Glutamatergic neuron (in vitro differentiated cells): ENCODE results near the gene MED19. TPM values are rescaled to one million over a fixed set of nuclear protein-coding genes. Genes with fewer than 3 reads are reported as not detected.

ENCODE experiments used
- DNase-seq: peaks from one replicate; pipeline ENCODE4 v3.0.0; 2022
- H3K27ac Mint-ChIP-seq: one replicate; pipeline ENCODE4 v1.8.0; 2020; ENCODE audit warnings: mild to moderate bottlenecking, mixed read lengths, inconsistent platforms; ENCODE audit not compliant: unreplicated experiment
- H3K27me3 Mint-ChIP-seq: one replicate; pipeline ENCODE4 v1.8.0; 2020; ENCODE audit warnings: mild to moderate bottlenecking, moderate library complexity, mixed read lengths, inconsistent platforms; ENCODE audit not compliant: unreplicated experiment
- H3K36me3 Mint-ChIP-seq: one replicate; pipeline ENCODE4 v1.8.0; 2020; ENCODE audit warnings: mild to moderate bottlenecking, mixed read lengths, inconsistent platforms; ENCODE audit not compliant: unreplicated experiment
- H3K4me1 Mint-ChIP-seq: one replicate; pipeline ENCODE4 v1.8.0; 2020; ENCODE audit warnings: mild to moderate bottlenecking, low read depth, mixed read lengths, inconsistent platforms; ENCODE audit not compliant: unreplicated experiment
- H3K4me3 Mint-ChIP-seq: one replicate; pipeline ENCODE4 v1.8.0; 2020; ENCODE audit warnings: mild to moderate bottlenecking, mixed read lengths, inconsistent platforms; ENCODE audit not compliant: unreplicated experiment
- H3K9me3 Mint-ChIP-seq: one replicate; pipeline ENCODE4 v1.8.0; 2020; ENCODE audit warnings: mild to moderate bottlenecking, moderate library complexity, mixed read lengths, inconsistent platforms; ENCODE audit not compliant: unreplicated experiment
- total RNA-seq: library from RNA; stranded (reverse); fragmentation: NEBNext Ultra II Directional; extraction: Animal tissue kit (Norgen Biotek cat#: 25700); gene quantifications from one replicate; pipeline ENCODE4 v1.2.1, GENCODE V29; 2021; ENCODE audit not compliant: unreplicated experiment
- TF ChIP-seq, protein P1 (sequence below): fragments of 200-600 bp; sonication (generic); IDR thresholded peaks from one replicate; pipeline ENCODE4 v1.5.0; 2021; ENCODE audit not compliant: partially characterized antibody, unreplicated experiment

The MED19 gene
- total RNA-seq, 1 donor from 2014 or later: 30.9 TPM

DNA sequence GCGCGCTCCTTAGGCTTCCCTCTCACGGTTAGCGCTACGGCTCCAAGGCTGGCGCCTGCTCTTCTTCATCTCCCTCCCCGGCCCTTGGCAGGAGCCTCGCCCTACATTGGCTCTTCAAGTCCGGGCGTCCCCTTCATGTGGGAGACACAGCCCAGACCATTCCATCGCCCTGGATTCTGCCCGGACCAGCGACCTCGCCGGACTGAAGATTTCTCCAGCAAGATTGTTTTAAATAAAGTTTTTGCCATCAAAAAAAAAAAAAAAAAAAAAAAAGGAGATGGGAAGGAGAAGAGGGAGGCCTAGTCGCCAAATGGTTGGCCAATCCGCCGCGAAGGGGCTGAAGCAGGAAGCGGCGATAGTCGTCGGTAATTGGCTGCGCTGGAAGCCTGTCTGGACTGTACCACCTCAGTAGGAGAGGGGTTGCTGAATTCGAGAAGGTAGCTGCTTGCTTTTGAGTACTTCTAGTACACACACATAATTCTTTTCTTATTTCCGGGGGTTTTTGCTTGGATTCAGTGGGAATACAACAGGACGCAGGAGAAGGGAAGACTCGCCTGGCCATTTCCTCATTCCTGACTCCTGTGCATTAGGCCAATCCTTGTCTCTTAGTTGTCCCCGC is 44.8 kb downstream of the MED19 start:
- peak; percentile 89 for DNase-seq
- H3K9me3 Mint-ChIP-seq: peaks cover 24% of the 10 kb centered on the region
- H3K27me3 Mint-ChIP-seq: peaks cover 21% of the 10 kb centered on the region
- H3K27ac Mint-ChIP-seq: peak overlapping the region; percentile 100
- TF ChIP-seq, protein P1, sequence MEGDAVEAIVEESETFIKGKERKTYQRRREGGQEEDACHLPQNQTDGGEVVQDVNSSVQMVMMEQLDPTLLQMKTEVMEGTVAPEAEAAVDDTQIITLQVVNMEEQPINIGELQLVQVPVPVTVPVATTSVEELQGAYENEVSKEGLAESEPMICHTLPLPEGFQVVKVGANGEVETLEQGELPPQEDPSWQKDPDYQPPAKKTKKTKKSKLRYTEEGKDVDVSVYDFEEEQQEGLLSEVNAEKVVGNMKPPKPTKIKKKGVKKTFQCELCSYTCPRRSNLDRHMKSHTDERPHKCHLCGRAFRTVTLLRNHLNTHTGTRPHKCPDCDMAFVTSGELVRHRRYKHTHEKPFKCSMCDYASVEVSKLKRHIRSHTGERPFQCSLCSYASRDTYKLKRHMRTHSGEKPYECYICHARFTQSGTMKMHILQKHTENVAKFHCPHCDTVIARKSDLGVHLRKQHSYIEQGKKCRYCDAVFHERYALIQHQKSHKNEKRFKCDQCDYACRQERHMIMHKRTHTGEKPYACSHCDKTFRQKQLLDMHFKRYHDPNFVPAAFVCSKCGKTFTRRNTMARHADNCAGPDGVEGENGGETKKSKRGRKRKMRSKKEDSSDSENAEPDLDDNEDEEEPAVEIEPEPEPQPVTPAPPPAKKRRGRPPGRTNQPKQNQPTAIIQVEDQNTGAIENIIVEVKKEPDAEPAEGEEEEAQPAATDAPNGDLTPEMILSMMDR: no peak
- peak overlapping the region; percentile 97 for H3K4me3 Mint-ChIP-seq
- peaks cover 5% of the 10 kb centered on the region for H3K4me1 Mint-ChIP-seq
- H3K36me3 Mint-ChIP-seq: no peaks in the 10 kb centered on the region

DNA sequence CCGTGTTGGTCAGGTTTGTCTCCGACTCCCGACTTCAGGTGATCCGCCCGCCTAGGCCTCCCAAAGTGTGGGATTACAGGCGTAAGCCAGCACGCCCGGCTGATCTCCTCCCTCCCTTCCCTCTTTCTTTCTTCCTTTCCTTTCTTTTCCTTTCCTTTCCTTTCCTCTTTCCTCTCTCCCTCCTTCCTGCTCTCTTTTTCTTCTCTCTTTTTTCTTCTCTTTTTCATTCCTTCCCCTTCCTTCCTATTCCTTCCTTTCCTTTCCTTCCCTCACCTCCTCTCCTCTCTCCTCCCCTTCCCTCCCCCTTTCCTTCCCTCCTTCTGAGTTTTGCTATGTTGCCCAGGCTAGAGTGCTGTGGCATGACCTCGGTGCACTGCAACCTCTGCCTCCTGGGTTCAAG is 48.0 kb downstream of the MED19 start:
- H3K36me3 Mint-ChIP-seq: no peaks in the 10 kb centered on the region
- DNase-seq: no peak
- H3K9me3 Mint-ChIP-seq: peaks cover 23% of the 10 kb centered on the region
- peaks cover 18% of the 10 kb centered on the region for H3K27me3 Mint-ChIP-seq
- no peaks in the 10 kb centered on the region for H3K4me1 Mint-ChIP-seq
- TF ChIP-seq, protein P1: no peak
- no peak overlapping the region for H3K27ac Mint-ChIP-seq
- H3K4me3 Mint-ChIP-seq: no peak overlapping the region

DNA sequence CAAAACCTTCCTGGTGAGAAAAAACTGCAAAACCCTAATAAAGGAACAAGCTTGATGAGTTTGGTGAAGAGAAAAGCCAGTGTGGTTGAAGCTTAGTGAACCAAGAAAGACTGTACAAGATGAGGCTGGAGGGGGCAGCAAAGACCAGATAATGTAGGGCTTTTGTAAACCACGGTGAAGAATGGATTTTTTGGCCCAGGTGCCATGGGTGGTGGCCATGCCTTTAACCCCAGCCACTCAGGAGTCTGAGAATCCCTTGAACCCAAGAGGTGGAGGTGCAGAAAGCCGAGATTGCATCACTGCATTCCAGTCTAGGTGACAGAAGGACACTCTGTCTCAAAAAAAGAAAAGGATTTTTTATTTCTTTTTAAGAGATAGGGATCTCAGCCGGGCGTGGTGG is 49.1 kb downstream of the MED19 start:
- Mint-ChIP-seq H3K4me1 (peaks cover 5% of the 10 kb centered on the region), H3K27ac (peak overlapping the region; percentile 38)

DNA sequence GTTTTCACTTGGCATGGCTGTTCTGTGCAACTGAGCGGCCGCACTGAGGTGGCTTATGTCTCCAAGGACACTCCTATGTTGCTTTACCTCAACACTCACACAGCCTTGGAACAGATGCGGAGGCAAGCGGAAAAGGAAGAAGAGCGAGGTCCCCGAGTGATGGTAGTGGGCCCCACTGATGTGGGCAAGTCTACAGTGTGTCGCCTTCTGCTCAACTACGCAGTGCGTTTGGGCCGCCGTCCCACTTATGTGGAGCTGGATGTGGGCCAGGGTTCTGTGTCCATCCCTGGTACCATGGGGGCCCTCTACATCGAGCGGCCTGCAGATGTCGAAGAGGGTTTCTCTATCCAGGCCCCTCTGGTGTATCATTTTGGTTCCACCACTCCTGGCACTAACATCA is 52.3 kb downstream of the MED19 start:
- no peak overlapping the region for H3K27ac Mint-ChIP-seq

More for the DNA sequence above, 49.1 kb downstream of the MED19 start:
- Mint-ChIP-seq H3K27me3 (peaks cover 13% of the 10 kb centered on the region), H3K36me3 (no peaks in the 10 kb centered on the region), H3K9me3 (peaks cover 16% of the 10 kb centered on the region), H3K4me3 (no peak overlapping the region)
- TF ChIP-seq, protein P1: no peak
- DNase-seq: no peak

DNA sequence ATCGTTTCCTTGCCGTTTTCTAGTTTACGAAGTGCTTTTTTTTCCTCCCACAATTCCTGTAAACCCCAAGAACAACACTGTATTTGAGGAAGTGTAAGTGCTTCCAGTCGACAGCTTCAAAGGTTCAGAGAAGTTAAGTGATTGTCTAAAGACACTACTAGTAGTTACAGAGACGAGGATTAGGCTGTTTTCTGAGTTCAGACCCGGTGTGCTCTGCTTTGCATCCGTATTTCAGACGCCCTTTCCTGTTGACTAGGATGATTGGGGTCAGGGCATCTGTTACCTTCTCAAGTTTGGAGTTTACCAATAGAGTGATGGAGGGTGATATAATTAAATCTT is 54.0 kb downstream of the MED19 start:
- H3K36me3 Mint-ChIP-seq: no peaks in the 10 kb centered on the region
- no peak for DNase-seq
- H3K27ac Mint-ChIP-seq: peak overlapping the region; percentile 89
- peaks cover 13% of the 10 kb centered on the region for H3K4me1 Mint-ChIP-seq
- peak overlapping the region; percentile 100 for H3K4me3 Mint-ChIP-seq
- TF ChIP-seq, protein P1: no peak
- H3K9me3 Mint-ChIP-seq: peaks cover 5% of the 10 kb centered on the region
- H3K27me3 Mint-ChIP-seq: peaks cover 2% of the 10 kb centered on the region

More for the DNA sequence above, 52.3 kb downstream of the MED19 start:
- no peaks in the 10 kb centered on the region for H3K36me3 Mint-ChIP-seq
- H3K9me3 Mint-ChIP-seq: no peaks in the 10 kb centered on the region
- TF ChIP-seq, protein P1: no peak
- DNase-seq: no peak
- H3K4me1 Mint-ChIP-seq: peaks cover 9% of the 10 kb centered on the region
- H3K4me3 Mint-ChIP-seq: no peak overlapping the region
- no peaks in the 10 kb centered on the region for H3K27me3 Mint-ChIP-seq
